Heart right ventricle (tissue), 16 donors: Measurements from ENCODE around the gene SLC39A3. TPM values are rescaled to one million over a fixed set of nuclear protein-coding genes. Genes with fewer than 3 reads are reported as not detected.

Experiments used
- ATAC-seq, 8 donors: fragments of 200-7000 bp; cut with Tn5 transposase; one replicate each; pipeline ENCODE4 v1.9.1; 2020; ENCODE audit warnings: mild to moderate bottlenecking in 8 of 8, moderate library complexity in 8 of 8, moderate number of reproducible peaks in 1 of 8
- DNase-seq, 2 donors: peaks; one replicate each; pipeline ENCODE4 v3.0.0-alpha.2; 2020
- H3K27ac ChIP-seq, 10 donors: fragments of 200-600 bp; sonication (generic) in 2 of 10; one replicate each; pipeline versions ENCODE4 v1.5.0 to v1.8.0; 2020 to 2022; ENCODE audit warnings: mild to moderate bottlenecking in 3 of 10
- H3K27me3 ChIP-seq, 7 donors: fragments of 200-600 bp; one replicate each; pipeline ENCODE4 v1.8.0; 2021 to 2022; ENCODE audit warnings: mild to moderate bottlenecking in 2 of 7
- H3K36me3 ChIP-seq, 9 donors: fragments of 200-600 bp; sonication (generic) in 1 of 9; one replicate each; pipeline versions ENCODE4 v1.5.0 to v1.8.0; 2020 to 2022; ENCODE audit warnings: mild to moderate bottlenecking in 2 of 9
- H3K4me1 ChIP-seq, 9 donors: fragments of 200-600 bp; sonication (generic) in 1 of 9; one replicate each; pipeline versions ENCODE4 v1.5.0 to v1.8.0; 2020 to 2022; ENCODE audit warnings: mild to moderate bottlenecking in 4 of 9
- H3K4me3 ChIP-seq, 10 donors: fragments of 200-600 bp; sonication (generic) in 2 of 10; one replicate each; pipeline versions ENCODE4 v1.5.0 to v1.8.0; 2020 to 2022; ENCODE audit warnings: mild to moderate bottlenecking in 7 of 10, moderate library complexity in 2 of 10
- H3K9me3 ChIP-seq, 11 donors: fragments of 200-600 bp in 10 of 11; sonication (generic) in 2 of 11; one replicate each; pipeline versions ENCODE4 v1.5.0 to v1.8.0; 2013 to 2022; ENCODE audit warnings: mild to moderate bottlenecking in 2 of 11, control low read depth in 1 of 11, moderate library complexity in 1 of 11
- WGBS, 2 donors: extraction: QIAGEN DNeasy Blood & Tissue Kit; methylation state at CpG; one replicate each; pipeline ENCODE4 v1.1.7; 2013; ENCODE audit warnings: inconsistent platforms in 1 of 2; 5-methylcytosine and 5-hydroxymethylcytosine counted together
- intact Hi-C, 10 donors: fragments of 100-400 bp; cut with DNase I; formaldehyde crosslinking; loops; one replicate each; pipeline versions ENCODE4 v1.11.1 to v1.14.2; 2022
- polyA plus RNA-seq, 2 donors: library from polyadenylated mRNA; stranded (reverse); fragments of 200-250 nt; gene quantifications; one replicate each; pipeline ENCODE4 v1.2.3, GENCODE V29; 2013
- total RNA-seq, 10 donors: library from RNA; stranded (reverse); fragmentation: NEBNext Ultra II Directional in 3 of 10; extraction: Animal tissue kit (Norgen Biotek cat#: 25700) in 3 of 10; gene quantifications; one replicate each; pipeline versions ENCODE4 v1.2.1 to v1.2.4, GENCODE V29; 2021 to 2023
- TF ChIP-seq, protein P1 (sequence below), 9 donors: fragments of 200-600 bp; sonication (generic) in 2 of 9; IDR thresholded peaks; one replicate each; pipeline versions ENCODE4 v1.5.0 to v1.8.0; 2021 to 2022; ENCODE audit warnings: antibody characterized with exemption in 9 of 9, mild to moderate bottlenecking in 5 of 9, moderate library complexity in 1 of 9
- donor health status: Arrhythmogenic right ventricular cardiomyopathy.
- donor health status: ischemic (EF 13 %, LVEDD 7.1; RV severe dilation, severe dysfunction).
- donor health status: healthy with polysubstance abuse.
- donor health status: DM: no; HTN: yes; CAD: no.
- donor health status: DM: no; HTN: no; CAD: no.
- donor health status: ischemic (EF 25% LVEDD 6.9; RV normal size, moderate dysfunction).
- donor health status: ischemic (EF 25% LVEDD 5.7; RV mildly dilated, moderate dysfunction).
- donor health status: healthy.
- donor health status: DM: yes; HTN: yes; CAD: no.
- donor health status: Ischemic cardiomyopathy.
- donor health status: ischemic (EF 35%, LVEDD 5.7; RV mildly dilated, moderate dysfunction).
- donor health status: nonischemic (EF 11% LVEDD 7.7; RV severe dilation, severe dysfunction).
- donor health status: DM: yes; HTN: yes; CAD: no.
- donor health status: PGD.
- donor health status: ischemic (EF 29% LVEDD 5.4; RV normal size, mild dysfunction).
- donor health status: nonischemic (EF 23%, LVEDD 6.1; RV moderate dilation, normal function).

SLC39A3 gene
- total and polyA plus RNA-seq, 12 donors: 16.5 to 66.8 (median 22.2) TPM

DNA sequence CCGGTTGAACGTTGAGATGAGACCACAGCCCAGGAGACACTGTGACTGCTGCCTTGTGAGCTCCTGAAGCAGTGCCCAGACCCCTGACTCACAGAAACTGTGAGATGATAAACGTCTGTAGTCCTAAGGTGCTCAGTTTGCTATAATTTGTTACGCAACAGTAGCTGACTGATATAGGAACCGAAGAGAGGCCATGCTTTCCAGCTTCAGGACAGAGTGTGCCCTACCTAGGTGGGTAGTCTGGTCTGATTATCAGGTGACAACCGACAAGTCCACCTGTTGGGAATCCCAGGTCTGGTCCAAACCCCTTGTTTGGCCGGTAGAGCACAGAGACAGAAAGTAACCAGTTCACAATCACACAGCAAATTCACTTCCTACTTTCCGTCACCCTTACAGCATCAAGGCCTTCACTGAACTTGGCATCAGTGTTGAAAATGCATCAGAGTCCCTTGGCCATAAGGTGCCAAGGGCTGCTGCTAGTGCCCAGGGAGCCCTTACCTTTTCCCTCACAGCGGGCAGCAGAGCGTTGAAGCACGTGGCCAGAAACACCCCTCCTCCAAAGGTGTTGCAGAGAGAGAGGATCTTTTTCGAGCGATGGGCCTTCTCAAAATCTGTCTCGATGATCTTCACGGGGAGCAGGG is 3.1 kb downstream of the SLC39A3 start:
- intact Hi-C loops: no loop called here
- 95 to 96% methylated on average over 15 of the region's 15 CpGs for WGBS, 2 donors

DNA sequence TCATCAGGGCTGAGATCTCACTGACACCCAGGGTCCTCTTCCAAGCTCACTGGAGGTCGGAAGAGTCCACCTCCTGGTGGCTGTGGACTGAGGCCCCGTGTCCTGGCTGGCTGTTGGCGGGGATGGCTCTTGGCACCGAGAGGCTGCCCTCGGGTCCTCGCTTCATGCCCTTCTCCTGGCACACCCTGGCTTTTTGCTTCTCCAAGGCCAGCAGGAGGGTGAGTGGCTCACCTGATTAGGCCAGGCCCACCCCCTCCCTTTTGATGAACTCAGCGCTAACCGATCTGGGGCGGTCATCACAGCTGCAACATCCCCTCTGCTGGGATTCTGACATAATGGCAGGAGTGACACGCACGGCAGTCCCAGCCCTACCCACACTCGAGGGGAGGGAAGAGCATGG is 4.4 kb downstream of the SLC39A3 start:
- no peak for ATAC-seq
- Histone ChIP-seq H3K27me3 (no peaks in the 10 kb centered on the region), H3K27ac (no peak overlapping the region), H3K4me1 (peaks cover 3 to 31% (median 13%) of the 10 kb centered on the region in 9 donors), H3K36me3 (peaks cover 0 to 52% (median 3%) of the 10 kb centered on the region in 9 donors), H3K4me3 (no peak overlapping the region), H3K9me3 (peaks cover 0 to 5% (median 0%) of the 10 kb centered on the region in 11 donors)
- TF ChIP-seq, protein P1, sequence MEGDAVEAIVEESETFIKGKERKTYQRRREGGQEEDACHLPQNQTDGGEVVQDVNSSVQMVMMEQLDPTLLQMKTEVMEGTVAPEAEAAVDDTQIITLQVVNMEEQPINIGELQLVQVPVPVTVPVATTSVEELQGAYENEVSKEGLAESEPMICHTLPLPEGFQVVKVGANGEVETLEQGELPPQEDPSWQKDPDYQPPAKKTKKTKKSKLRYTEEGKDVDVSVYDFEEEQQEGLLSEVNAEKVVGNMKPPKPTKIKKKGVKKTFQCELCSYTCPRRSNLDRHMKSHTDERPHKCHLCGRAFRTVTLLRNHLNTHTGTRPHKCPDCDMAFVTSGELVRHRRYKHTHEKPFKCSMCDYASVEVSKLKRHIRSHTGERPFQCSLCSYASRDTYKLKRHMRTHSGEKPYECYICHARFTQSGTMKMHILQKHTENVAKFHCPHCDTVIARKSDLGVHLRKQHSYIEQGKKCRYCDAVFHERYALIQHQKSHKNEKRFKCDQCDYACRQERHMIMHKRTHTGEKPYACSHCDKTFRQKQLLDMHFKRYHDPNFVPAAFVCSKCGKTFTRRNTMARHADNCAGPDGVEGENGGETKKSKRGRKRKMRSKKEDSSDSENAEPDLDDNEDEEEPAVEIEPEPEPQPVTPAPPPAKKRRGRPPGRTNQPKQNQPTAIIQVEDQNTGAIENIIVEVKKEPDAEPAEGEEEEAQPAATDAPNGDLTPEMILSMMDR (IDR thresholded peaks at IDR 0.05): no peak
- no peak for DNase-seq
- 96 to 97% methylated on average over 12 of the region's 12 CpGs for WGBS, 2 donors
- intact Hi-C loops: no loop called here

More for the DNA sequence above, 3.1 kb downstream of the SLC39A3 start:
- no peak overlapping the region for H3K27ac ChIP-seq
- H3K4me3 ChIP-seq: no peak overlapping the region
- peaks cover 3 to 31% (median 13%) of the 10 kb centered on the region in 9 donors for H3K4me1 ChIP-seq
- TF ChIP-seq, protein P1 (IDR thresholded peaks at IDR 0.05): no peak
- H3K27me3 ChIP-seq: no peaks in the 10 kb centered on the region
- ATAC-seq: no peak
- peaks cover 0 to 51% (median 3%) of the 10 kb centered on the region in 9 donors for H3K36me3 ChIP-seq
- DNase-seq: no peak
- H3K9me3 ChIP-seq: peaks cover 0 to 5% (median 0%) of the 10 kb centered on the region in 11 donors

DNA sequence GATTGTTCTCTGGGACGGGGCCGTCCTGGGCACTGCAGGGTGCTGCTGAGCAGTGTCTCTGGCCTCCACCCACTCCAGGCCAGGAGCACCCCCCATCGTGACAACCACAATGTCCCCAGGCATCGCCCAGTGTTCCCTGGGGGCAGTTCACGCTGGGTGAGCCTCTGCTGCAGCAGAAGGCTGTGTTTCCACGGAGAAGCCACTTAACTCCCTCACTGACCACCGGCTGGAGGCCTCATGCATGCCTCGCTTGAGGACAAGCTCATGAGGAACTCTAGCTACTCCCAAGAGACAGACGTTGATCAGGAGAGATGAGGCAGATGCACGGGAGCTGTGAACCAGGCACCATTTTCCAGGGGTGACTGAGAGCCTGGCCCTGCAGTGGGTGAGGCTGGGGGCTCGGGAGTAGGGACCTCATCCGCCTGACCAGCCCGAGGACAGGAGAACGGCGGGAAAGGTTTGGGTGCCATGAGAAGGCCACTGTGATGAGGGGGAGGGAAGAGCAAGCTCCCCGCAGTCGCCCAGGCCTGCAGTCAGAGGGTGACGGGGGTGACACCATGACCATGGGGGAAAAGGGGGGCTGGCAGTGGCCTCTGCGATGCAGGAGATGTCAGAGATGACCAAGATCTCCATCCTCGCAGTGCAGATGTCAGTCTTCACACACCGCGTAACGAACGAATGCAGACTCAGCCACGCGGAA is 5.1 kb downstream of the SLC39A3 start:
- no peaks in the 10 kb centered on the region for H3K27me3 ChIP-seq
- peaks cover 0 to 5% (median 0%) of the 10 kb centered on the region in 11 donors for H3K9me3 ChIP-seq
- H3K27ac ChIP-seq: no peak overlapping the region
- no peak for DNase-seq
- H3K36me3 ChIP-seq: peaks cover 0 to 52% (median 3%) of the 10 kb centered on the region in 9 donors
- TF ChIP-seq, protein P1 (IDR thresholded peaks at IDR 0.05): no peak
- intact Hi-C loops: no loop called here
- H3K4me3 ChIP-seq: no peak overlapping the region
- no peak for ATAC-seq
- 89 to 92% methylated on average over 26 of the region's 26 CpGs for WGBS, 2 donors
- H3K4me1 ChIP-seq: peaks cover 3 to 28% (median 13%) of the 10 kb centered on the region in 9 donors

DNA sequence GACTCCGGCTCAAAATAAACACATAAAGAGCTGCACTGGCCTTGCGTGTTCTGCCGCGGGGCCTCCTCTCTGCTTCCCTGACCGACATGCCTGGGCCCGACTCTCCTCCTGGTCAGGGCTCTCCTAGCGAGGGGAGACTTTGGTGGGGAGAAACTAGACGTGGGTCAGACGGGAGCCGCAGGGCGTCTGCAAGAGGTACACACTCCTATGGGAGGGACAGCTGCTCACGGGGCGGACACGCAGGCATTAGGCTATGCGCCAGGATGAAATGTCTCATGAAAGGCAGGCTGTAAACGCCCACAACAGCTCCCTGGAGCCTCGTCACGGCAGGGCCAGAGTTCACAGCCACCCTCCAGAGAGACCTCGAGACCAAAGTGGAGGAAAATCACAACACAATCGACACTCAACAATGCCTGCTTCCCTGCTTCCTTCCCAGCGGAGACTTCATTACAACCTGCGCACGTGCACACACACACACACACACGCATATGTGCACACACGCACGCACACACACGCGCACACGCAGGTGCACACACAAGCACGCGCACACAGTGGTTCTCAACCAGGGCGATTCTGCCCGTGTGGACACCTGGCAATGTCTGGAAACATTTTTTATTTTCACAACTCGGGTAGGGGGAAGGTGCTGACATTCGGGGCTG is 5.8 kb downstream of the SLC39A3 start:
- no peak for DNase-seq
- WGBS, 2 donors: 89 to 90% methylated on average over 35 of the region's 35 CpGs
- ATAC-seq: no peak
- Histone ChIP-seq H3K4me3 (no peak overlapping the region), H3K4me1 (peaks cover 0 to 23% (median 8%) of the 10 kb centered on the region in 9 donors), H3K9me3 (peaks cover 0 to 5% (median 0%) of the 10 kb centered on the region in 11 donors), H3K27me3 (no peaks in the 10 kb centered on the region), H3K36me3 (peaks cover 0 to 52% (median 3%) of the 10 kb centered on the region in 9 donors), H3K27ac (no peak overlapping the region)
- intact Hi-C loops: no loop called here
- TF ChIP-seq, protein P1 (IDR thresholded peaks at IDR 0.05): no peak
